Activated gamma-delta T cell (primary cell): ENCODE results near the gene NELL1.

Experiments
- DNase-seq: peaks from one replicate; lab custom pipeline; 2025; lab: John Stamatoyannopoulos, UW

Gene NELL1

GRCh38 chr11:21485426-21485825 is 816.0 kb downstream of the NELL1 start:
- no peak for DNase-seq

- DNase-seq: no peak
Measured at GRCh38 chr11:21489416-21490115, 820.2 kb downstream of the NELL1 start.

- no peak for DNase-seq
Measured at GRCh38 chr11:21492931-21493330, 823.5 kb downstream of the NELL1 start.

DNA sequence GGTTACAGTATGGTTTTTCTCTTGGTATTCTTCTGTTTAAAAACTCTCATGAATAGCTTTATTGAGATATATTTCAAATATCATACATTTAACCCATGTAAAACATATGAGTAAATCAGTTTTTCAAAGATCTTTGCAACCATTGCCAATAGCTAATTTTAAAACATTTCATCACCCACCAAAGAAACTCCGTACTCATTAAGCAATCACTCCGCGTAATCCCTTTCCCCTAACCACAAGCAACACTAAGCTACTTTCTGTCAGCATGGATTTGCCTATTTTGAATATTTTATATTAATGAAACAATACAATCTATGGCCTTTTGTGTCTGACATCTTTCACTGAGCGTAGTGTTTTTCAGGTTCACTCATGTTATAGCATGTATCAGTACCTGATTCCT is 825.6 kb downstream of the NELL1 start:
- DNase-seq: no peak

DNA sequence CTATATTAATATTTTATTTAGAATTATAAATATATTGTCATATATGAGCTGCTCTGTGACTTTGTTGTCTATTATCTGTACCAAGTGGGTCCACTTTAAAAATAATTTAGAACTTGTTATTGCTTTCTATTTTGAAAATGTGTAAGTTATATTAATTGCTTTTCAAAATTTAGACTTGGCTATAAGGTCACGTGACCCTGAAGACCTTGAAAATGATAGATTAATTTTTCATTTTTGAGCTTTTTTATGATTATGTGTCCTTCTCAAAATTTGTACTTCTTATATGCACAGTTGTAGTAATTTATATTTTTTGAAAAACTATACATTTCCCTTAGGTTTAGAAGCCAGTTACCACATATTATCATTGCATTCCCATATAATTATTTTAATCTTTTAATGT is 826.5 kb downstream of the NELL1 start:
- DNase-seq: no peak

DNA sequence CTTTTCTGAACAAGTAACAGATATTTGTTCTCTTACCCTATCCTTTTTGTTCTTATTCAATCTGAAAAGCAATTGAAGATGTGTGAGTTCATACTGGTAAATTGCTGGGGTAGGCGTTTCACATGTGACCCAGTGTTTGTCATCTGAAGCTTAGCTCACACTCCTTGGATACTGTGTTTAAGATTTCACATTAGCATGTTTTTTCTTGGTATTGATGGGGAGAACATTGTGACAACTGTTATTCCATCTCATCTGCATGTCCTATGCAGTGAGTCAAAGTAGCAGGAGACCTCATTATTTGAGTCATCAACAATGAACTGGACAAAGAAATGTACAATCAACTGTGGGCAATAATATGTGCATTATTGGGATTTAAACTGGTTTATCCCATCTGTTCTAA is 831.9 kb downstream of the NELL1 start:
- no peak for DNase-seq

DNA sequence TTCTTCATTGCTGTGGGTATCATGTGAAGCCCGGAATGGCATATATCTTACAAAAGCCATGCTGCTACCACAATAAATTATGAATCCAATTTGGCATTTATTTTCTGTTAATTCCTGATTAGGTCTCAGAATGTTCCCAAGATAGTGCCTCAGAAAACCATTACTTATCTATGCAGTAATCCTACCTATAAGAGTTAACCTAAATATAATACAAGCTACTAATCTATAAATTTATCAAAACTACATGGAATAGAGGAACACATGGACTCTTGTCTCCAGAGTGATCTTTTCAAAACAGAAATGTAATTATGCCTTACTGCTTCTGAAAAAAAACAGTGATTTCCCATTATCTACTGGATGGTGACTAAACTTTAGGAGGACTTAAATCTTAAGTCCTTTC is 835.7 kb downstream of the NELL1 start:
- no peak for DNase-seq

DNA sequence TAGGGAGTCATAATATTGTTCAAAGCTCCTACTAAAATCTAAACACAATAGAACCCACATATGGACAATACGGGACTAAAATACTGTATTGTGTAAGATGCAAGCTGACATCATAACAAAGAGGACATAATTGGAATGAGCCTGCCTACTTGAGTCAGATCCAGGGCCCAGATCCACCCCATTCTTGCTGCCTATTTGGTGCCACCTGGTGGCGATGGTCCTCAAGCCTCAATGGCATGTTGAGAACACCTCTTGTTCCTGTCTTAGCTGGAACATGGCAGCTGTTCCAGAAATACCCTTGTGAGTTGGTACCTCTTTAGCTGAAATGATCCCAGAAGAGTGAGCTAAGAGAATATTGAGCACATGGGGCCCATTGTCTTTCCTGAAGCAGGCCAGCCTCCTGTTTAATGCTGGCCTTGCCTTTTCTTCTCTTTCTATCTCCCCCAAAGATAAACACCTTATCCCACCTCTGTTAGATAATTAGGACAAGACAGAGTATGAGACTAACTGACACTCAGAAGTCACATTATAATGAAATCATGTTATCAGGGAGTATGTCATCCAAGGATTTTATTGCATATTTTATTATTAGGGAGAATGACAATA is 842.6 kb downstream of the NELL1 start:
- DNase-seq: no peak

DNA sequence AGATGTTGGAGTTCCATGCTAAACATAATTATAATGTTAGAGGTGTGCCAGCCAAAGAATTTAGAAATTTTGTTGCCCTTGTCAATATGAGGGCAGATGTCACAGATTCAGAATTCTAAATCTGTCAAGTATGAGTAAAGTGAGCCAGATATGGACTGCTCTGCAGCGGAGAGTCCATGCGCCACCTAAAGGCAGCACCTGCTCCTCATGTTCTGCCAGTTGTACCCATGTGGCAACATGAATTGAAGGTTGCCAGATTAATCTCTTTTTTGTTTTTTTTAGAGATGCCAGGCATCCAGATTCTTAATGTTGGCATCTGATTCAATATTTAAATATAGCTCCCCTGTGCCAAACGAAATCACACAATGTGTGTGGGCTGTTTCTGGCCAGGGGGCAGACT is 844.9 kb downstream of the NELL1 start:
- no peak for DNase-seq

- no peak for DNase-seq
Measured at GRCh38 chr11:21520244-21520643, 850.9 kb downstream of the NELL1 start.

DNA sequence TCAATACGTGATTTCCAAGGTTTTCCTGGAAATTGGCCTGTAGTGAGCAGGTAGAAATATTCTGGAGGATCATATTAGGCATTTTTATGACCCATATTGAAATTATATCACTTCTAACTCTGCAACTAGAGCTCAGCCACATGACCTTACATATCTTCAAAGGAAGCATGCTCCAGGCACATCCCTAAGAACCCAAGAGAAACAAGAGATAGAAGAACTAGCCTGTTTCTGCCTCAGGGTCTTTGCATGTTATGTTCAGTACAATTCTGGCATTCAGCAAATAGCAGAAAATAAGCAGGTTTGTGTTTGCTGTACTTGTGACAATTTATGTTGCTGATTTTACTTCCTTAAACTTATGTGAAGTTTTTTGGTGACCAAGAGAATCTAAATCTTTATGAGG is 859.8 kb downstream of the NELL1 start:
- no peak for DNase-seq

- no peak for DNase-seq
Measured at GRCh38 chr11:21534288-21534687, 864.9 kb downstream of the NELL1 start.

- DNase-seq: no peak
Measured at GRCh38 chr11:21537980-21538379, 868.6 kb downstream of the NELL1 start.

DNA sequence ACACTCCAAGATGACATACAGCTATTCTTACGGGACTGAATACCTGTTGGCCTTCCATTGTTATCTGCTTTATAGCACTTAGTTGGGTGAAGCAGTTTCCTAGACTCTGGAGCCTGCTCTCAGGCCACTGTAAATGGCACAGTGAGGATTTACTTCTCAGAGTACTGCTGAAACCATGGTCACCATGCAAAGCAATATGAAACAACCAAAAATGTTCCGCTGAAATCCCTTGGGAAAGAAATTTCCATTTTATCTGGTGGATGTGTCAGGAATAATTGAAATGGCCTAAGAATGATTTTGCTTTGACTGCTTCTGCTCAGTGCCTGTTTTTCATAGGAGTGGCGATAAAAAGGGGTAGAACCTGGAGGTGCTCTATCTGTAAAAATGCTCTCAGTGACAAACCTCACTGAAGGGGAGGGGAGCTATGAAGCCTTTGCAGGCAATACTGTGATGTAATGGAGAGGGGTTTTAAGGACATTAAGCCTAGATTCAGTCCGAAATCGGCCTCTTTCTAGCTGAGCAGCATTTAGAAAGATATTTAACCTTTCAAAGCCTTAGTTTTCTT is 871.9 kb downstream of the NELL1 start:
- DNase-seq: no peak

DNA sequence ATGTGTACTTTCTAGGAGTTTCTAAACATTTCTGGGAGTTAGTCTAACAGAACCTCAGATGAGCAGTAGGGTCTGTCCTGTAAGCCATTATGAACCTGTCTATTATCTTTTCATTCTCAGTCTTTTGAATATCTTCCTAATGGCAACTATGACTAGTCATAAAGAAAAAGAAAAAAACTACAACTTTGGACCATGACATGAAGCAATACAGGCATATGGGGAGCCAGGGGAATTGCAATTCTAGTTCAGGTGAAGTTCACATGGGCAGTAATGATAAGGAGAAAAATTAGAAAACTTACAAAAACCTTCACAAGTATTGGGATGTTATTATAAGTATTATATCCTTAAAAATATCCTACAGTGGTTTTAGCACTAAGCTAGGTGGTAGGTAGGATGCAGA is 874.5 kb downstream of the NELL1 start:
- DNase-seq: no peak

GRCh38 chr11:21545699-21546098 is 876.3 kb downstream of the NELL1 start:
- DNase-seq: no peak

DNA sequence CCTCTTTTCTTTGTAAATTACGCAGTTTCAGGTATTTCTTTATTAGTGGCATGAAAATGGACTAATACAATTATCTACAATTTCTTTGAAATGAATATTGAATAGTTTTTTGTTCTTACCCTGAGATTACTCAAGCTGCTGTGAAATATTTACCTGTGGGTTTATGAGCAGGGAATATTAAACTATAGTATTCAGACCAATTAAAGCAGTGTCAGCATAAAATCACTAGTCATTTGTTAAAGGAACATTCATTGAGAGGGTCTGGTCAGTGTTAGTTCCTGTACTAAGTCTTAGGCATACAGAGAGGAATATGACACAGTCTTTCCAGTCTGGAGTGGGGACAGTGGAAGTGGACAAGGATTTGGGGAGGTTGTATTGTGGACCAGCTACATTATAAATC is 877.3 kb downstream of the NELL1 start:
- DNase-seq: no peak

- no peak for DNase-seq
Measured at GRCh38 chr11:21552911-21553310, 883.5 kb downstream of the NELL1 start.

DNA sequence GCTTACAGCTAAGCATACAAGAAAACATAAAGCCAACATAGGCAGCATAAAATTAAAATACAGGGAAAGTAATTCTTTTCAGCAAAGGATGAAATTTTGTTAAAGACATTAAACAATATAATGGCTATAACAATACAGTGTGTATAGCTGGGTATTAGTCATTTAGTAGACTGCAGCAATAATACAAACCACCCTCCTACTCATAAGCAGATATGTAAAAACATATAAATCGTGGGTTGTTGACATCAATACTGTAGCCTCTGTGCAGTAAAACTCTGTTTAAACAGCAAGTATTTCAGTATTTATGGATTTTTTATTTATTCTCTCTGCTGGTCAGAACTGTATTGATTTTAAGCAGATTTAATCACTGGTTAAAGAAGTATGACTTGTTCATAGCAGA is 884.4 kb downstream of the NELL1 start:
- DNase-seq: no peak

GRCh38 chr11:21554284-21554683 is 884.9 kb downstream of the NELL1 start:
- DNase-seq: no peak

DNA sequence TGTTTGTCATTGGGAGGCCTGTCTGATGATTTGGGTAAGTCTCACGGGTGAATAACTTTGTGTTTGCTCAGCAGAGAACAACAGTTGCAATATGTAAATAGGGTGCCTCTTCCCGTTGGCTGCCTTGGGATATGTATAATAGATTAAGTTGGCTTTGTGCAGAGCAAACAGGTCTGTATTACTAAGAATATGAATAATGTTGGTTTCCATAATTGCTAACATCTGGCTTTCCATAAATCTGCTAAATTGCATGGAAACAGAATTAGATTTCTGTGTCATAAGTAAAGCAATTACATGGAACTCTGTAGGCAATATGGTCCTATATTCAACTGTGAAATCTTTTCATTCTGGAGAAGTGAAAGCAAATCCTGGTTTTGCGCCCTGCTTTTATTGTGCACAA is 887.5 kb downstream of the NELL1 start:
- DNase-seq: no peak

- DNase-seq: no peak
Measured at GRCh38 chr11:21560466-21560975, 891.1 kb downstream of the NELL1 start.

- no peak for DNase-seq
Measured at GRCh38 chr11:21561581-21561980, 892.2 kb downstream of the NELL1 start.
